H1 (cell line): ENCODE data around the gene CBLL2.

Experiments used
- SP2 ChIP-seq: IDR thresholded peaks from 2 replicates; pipeline ENCODE4 v1.6.1; 2012; ENCODE audit warnings: mild to moderate bottlenecking, low read length, inconsistent platforms
- TF ChIP-seq, protein P1 (sequence below), 3 experiments: IDR thresholded peaks; 1 replicate in 2 of 3; 2 replicates in 1 of 3; pipeline versions ENCODE4 v1.5.1 to v1.6.1; 2011; ENCODE audit warnings: low read length in 3 of 3, mild to moderate bottlenecking in 3 of 3, inconsistent platforms in 2 of 3, low read depth in 1 of 3, moderate library complexity in 1 of 3; ENCODE audit not compliant: insufficient read depth in 1 of 3; ENCODE audit errors: control extremely low read depth in 1 of 3

- TF ChIP-seq, protein P1, sequence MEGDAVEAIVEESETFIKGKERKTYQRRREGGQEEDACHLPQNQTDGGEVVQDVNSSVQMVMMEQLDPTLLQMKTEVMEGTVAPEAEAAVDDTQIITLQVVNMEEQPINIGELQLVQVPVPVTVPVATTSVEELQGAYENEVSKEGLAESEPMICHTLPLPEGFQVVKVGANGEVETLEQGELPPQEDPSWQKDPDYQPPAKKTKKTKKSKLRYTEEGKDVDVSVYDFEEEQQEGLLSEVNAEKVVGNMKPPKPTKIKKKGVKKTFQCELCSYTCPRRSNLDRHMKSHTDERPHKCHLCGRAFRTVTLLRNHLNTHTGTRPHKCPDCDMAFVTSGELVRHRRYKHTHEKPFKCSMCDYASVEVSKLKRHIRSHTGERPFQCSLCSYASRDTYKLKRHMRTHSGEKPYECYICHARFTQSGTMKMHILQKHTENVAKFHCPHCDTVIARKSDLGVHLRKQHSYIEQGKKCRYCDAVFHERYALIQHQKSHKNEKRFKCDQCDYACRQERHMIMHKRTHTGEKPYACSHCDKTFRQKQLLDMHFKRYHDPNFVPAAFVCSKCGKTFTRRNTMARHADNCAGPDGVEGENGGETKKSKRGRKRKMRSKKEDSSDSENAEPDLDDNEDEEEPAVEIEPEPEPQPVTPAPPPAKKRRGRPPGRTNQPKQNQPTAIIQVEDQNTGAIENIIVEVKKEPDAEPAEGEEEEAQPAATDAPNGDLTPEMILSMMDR (IDR thresholded peaks at IDR 0.05; ENCODE audit: control extremely low read depth in 1 of 3, insufficient read depth in 1 of 3, low read depth in 1 of 3, low read length in 3 of 3) = no peak
- no peak for TF ChIP-seq SP2
Measured at GRCh38 chrX:22247169-22247568, 25.5 kb upstream of the CBLL2 start.
